ENCODE data around the gene AKTIP.

GRCh38 chr16:53495325-53495724 is 7.7 kb downstream of the AKTIP start:
- no peak for TF ChIP-seq GATA2 (IDR thresholded peaks at IDR 0.05; ENCODE audit: low read depth, low read length)
- no peak for TF ChIP-seq GATA3 (IDR thresholded peaks at IDR 0.05; ENCODE audit: low read depth, low read length)
